SK-N-SH treated with all-trans-retinoic acid at 6 μM for 48 hours (cell line): Measurements from ENCODE around the gene COX19.

Experiments
- ATAC-seq: fragments of 200-7000 bp; cut with Tn5 transposase; 3 replicates; pipeline ENCODE4 v1.9.1; 2020; ENCODE audit warnings: mild to moderate bottlenecking, moderate library complexity
- ARNTL ChIP-seq: fragments of 450-650 bp; formaldehyde crosslinking; IDR thresholded peaks from 2 replicates; pipeline ENCODE4 v1.5.0; 2020; ENCODE audit warnings: low read depth, mild to moderate bottlenecking, moderate library complexity, borderline replicate concordance
- BACH2 ChIP-seq: fragments of 250-450 bp; sonication (Bioruptor Pico); IDR thresholded peaks from 2 replicates; pipeline ENCODE4 v1.9.0; 2021; ENCODE audit warnings: mild to moderate bottlenecking, borderline replicate concordance
- CSDC2 ChIP-seq: fragments of 250-450 bp; sonication (Bioruptor Pico); IDR thresholded peaks from 2 replicates; pipeline ENCODE4 v1.5.0; 2020; ENCODE audit warnings: mild to moderate bottlenecking, moderate library complexity
- ESRRG ChIP-seq: fragments of 250-450 bp; sonication (Bioruptor Pico); IDR thresholded peaks from 2 replicates; pipeline ENCODE4 v1.6.1; 2021; ENCODE audit warnings: mild to moderate bottlenecking
- GLIS3 ChIP-seq: fragments of 250-450 bp; sonication (Bioruptor Pico); IDR thresholded peaks from 2 replicates; pipeline ENCODE4 v1.5.0; 2020; ENCODE audit warnings: mild to moderate bottlenecking, moderate library complexity
- ISL1 ChIP-seq: fragments of 250-450 bp; sonication (Bioruptor Pico); IDR thresholded peaks from 2 replicates; pipeline ENCODE4 v2.1.2; 2022; ENCODE audit warnings: mild to moderate bottlenecking, moderate library complexity
- OSR1 ChIP-seq: fragments of 250-450 bp; sonication (Bioruptor Pico); IDR thresholded peaks from 2 replicates; pipeline ENCODE4 v1.8.0; 2022; ENCODE audit warnings: moderate library complexity, mild to moderate bottlenecking, inconsistent platforms
- PPARA ChIP-seq: fragments of 250-450 bp; sonication (Bioruptor Pico); IDR thresholded peaks from 2 replicates; pipeline ENCODE4 v1.5.0; 2020; ENCODE audit warnings: mild to moderate bottlenecking, borderline replicate concordance
- RARB ChIP-seq: fragments of 250-450 bp; sonication (Bioruptor Pico); IDR thresholded peaks from 2 replicates; pipeline ENCODE4 v1.8.0; 2021; ENCODE audit warnings: mild to moderate bottlenecking, moderate library complexity
- SNAI2 ChIP-seq: fragments of 250-450 bp; sonication (Bioruptor Pico); IDR thresholded peaks from 2 replicates; pipeline ENCODE4 v1.5.0; 2020; ENCODE audit warnings: mild to moderate bottlenecking, moderate library complexity
- TCF4 ChIP-seq: fragments of 250-450 bp; sonication (Bioruptor Pico); IDR thresholded peaks from 2 replicates; pipeline ENCODE4 v1.8.0; 2021; ENCODE audit warnings: mild to moderate bottlenecking, moderate library complexity, borderline replicate concordance
- TOX ChIP-seq: fragments of 250-450 bp; sonication (Bioruptor Pico); IDR thresholded peaks from 2 replicates; pipeline ENCODE4 v1.8.0; 2021; ENCODE audit warnings: mild to moderate bottlenecking, moderate library complexity, borderline replicate concordance
- ZC3H10 ChIP-seq: fragments of 250-450 bp; sonication (Bioruptor Pico); IDR thresholded peaks from 2 replicates; pipeline ENCODE4 v1.5.1; 2021; ENCODE audit warnings: mild to moderate bottlenecking, moderate library complexity
- ZFP3 ChIP-seq: fragments of 250-450 bp; sonication (Bioruptor Pico); IDR thresholded peaks from 2 replicates; pipeline ENCODE4 v1.5.0; 2020; ENCODE audit warnings: mild to moderate bottlenecking, moderate library complexity
- ZFP30 ChIP-seq: fragments of 450-650 bp; formaldehyde crosslinking; IDR thresholded peaks from 2 replicates; pipeline ENCODE4 v1.5.0; 2022; ENCODE audit warnings: mild to moderate bottlenecking, moderate library complexity
- ZNF565 ChIP-seq: fragments of 450-650 bp; formaldehyde crosslinking; conservative IDR thresholded peaks from 2 replicates; pipeline ENCODE4 v1.5.0; 2020; ENCODE audit warnings: low read depth, mild to moderate bottlenecking, moderate library complexity
- ZNF70 ChIP-seq: fragments of 450-650 bp; formaldehyde crosslinking; IDR thresholded peaks from 2 replicates; pipeline ENCODE4 v1.5.0; 2020; ENCODE audit warnings: mild to moderate bottlenecking, moderate library complexity
- ZNF8 ChIP-seq: fragments of 450-650 bp; formaldehyde crosslinking; IDR thresholded peaks from 2 replicates; pipeline ENCODE4 v1.5.0; 2020; ENCODE audit warnings: mild to moderate bottlenecking, moderate library complexity
- TF ChIP-seq, protein P1 (sequence below): fragments of 250-450 bp; sonication (Bioruptor Pico); IDR thresholded peaks from 2 replicates; pipeline ENCODE4 v1.5.1; 2021; ENCODE audit warnings: mild to moderate bottlenecking, moderate library complexity
- TF ChIP-seq, protein P2 (sequence below): fragments of 250-450 bp; sonication (Bioruptor Pico); IDR thresholded peaks from 2 replicates; pipeline ENCODE4 v1.5.0; 2020; ENCODE audit warnings: mild to moderate bottlenecking, moderate library complexity
- TF ChIP-seq, protein P3 (sequence below): fragments of 250-450 bp; sonication (Bioruptor Pico); IDR thresholded peaks from 2 replicates; pipeline ENCODE4 v1.8.0; 2020; ENCODE audit warnings: mild to moderate bottlenecking, moderate library complexity, borderline replicate concordance
- TF ChIP-seq, protein P4 (sequence below): fragments of 250-450 bp; sonication (Bioruptor Pico); IDR thresholded peaks from 2 replicates; pipeline ENCODE4 v1.5.1; 2020; ENCODE audit warnings: low read depth, mild to moderate bottlenecking, moderate library complexity
- TF ChIP-seq, protein P5 (sequence below): fragments of 250-450 bp; sonication (Bioruptor Pico); IDR thresholded peaks from 2 replicates; pipeline ENCODE4 v1.8.0; 2021; ENCODE audit warnings: low read depth, mild to moderate bottlenecking, moderate library complexity, borderline replicate concordance

The COX19 gene

DNA sequence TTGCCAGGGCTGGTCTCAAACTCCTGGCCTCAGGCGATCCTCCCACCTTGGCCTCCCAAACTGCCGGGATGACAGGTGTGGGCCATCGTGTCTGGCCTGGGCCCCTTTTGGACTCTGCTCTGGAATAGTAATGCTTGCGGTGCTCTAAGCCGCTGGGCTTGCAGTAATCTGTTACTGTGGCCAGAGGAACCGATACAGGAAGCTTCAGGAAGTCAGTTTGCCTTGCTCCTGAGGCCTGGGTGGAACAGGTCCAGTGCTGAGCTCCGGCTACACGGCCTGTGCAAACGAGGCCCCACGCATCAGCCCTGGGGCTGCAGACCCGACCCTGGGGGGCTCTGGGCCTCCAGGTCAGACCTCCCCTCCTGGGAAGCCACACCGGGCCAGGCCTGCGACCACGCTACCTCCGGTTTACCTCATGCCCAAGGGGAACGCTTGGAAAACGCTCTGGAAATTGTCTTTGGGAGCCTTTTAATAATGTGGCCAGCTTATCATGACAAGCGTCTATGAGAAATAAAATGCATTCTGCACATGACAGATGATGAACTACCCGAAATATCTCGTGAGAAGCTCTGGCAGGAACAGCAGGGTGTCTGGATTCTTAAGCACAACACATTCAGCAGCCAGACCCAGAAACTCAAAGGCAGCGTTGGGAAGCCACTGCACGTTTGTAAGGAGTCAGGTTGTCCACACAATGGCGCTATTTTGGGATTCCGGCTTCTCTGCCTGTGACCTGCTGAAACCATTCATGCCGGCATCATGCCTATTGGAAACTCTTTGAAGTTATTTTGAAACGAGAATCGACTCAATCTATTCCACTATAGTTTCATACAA, 10.7 kb downstream of the COX19 start:
- peak; percentile 66 for ATAC-seq
- TF ChIP-seq, protein P1, sequence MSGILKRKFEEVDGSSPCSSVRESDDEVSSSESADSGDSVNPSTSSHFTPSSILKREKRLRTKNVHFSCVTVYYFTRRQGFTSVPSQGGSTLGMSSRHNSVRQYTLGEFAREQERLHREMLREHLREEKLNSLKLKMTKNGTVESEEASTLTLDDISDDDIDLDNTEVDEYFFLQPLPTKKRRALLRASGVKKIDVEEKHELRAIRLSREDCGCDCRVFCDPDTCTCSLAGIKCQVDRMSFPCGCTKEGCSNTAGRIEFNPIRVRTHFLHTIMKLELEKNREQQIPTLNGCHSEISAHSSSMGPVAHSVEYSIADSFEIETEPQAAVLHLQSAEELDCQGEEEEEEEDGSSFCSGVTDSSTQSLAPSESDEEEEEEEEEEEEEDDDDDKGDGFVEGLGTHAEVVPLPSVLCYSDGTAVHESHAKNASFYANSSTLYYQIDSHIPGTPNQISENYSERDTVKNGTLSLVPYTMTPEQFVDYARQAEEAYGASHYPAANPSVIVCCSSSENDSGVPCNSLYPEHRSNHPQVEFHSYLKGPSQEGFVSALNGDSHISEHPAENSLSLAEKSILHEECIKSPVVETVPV (CRISPR knock-in tag): 0 out of 2 replicates have a peak, but pooled peaks have one; percentile 41
- TF ChIP-seq PPARA (CRISPR knock-in tag) (no peak), SNAI2 (CRISPR knock-in tag) (no peak), ZNF565 (CRISPR knock-in tag) (no peak), TCF4 (CRISPR knock-in tag) (peak; percentile 90), TOX (CRISPR knock-in tag) (no peak), CSDC2 (CRISPR knock-in tag) (0 out of 2 replicates have a peak, but pooled peaks have one; percentile 76), ZNF70 (no peak), ESRRG (CRISPR knock-in tag) (peak; percentile 28; the same call in 1 of the 2 replicates), ISL1 (CRISPR knock-in tag) (peak; percentile 61), BACH2 (CRISPR knock-in tag) (no peak), OSR1 (CRISPR knock-in tag) (no peak), ZNF8 (no peak), ARNTL (CRISPR knock-in tag) (no peak), ZFP3 (CRISPR knock-in tag) (0 out of 2 replicates have a peak, but pooled peaks have one; percentile 40), GLIS3 (0 out of 2 replicates have a peak, but pooled peaks have one; percentile 9), RARB (no peak), ZFP30 (no peak), ZC3H10 (CRISPR knock-in tag) (no peak)
- TF ChIP-seq, protein P2, sequence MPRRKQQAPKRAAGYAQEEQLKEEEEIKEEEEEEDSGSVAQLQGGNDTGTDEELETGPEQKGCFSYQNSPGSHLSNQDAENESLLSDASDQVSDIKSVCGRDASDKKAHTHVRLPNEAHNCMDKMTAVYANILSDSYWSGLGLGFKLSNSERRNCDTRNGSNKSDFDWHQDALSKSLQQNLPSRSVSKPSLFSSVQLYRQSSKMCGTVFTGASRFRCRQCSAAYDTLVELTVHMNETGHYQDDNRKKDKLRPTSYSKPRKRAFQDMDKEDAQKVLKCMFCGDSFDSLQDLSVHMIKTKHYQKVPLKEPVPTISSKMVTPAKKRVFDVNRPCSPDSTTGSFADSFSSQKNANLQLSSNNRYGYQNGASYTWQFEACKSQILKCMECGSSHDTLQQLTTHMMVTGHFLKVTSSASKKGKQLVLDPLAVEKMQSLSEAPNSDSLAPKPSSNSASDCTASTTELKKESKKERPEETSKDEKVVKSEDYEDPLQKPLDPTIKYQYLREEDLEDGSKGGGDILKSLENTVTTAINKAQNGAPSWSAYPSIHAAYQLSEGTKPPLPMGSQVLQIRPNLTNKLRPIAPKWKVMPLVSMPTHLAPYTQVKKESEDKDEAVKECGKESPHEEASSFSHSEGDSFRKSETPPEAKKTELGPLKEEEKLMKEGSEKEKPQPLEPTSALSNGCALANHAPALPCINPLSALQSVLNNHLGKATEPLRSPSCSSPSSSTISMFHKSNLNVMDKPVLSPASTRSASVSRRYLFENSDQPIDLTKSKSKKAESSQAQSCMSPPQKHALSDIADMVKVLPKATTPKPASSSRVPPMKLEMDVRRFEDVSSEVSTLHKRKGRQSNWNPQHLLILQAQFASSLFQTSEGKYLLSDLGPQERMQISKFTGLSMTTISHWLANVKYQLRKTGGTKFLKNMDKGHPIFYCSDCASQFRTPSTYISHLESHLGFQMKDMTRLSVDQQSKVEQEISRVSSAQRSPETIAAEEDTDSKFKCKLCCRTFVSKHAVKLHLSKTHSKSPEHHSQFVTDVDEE (CRISPR knock-in tag): peak; percentile 85
- TF ChIP-seq, protein P3, sequence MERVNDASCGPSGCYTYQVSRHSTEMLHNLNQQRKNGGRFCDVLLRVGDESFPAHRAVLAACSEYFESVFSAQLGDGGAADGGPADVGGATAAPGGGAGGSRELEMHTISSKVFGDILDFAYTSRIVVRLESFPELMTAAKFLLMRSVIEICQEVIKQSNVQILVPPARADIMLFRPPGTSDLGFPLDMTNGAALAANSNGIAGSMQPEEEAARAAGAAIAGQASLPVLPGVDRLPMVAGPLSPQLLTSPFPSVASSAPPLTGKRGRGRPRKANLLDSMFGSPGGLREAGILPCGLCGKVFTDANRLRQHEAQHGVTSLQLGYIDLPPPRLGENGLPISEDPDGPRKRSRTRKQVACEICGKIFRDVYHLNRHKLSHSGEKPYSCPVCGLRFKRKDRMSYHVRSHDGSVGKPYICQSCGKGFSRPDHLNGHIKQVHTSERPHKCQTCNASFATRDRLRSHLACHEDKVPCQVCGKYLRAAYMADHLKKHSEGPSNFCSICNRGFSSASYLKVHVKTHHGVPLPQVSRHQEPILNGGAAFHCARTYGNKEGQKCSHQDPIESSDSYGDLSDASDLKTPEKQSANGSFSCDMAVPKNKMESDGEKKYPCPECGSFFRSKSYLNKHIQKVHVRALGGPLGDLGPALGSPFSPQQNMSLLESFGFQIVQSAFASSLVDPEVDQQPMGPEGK: no peak
- TF ChIP-seq, protein P4, sequence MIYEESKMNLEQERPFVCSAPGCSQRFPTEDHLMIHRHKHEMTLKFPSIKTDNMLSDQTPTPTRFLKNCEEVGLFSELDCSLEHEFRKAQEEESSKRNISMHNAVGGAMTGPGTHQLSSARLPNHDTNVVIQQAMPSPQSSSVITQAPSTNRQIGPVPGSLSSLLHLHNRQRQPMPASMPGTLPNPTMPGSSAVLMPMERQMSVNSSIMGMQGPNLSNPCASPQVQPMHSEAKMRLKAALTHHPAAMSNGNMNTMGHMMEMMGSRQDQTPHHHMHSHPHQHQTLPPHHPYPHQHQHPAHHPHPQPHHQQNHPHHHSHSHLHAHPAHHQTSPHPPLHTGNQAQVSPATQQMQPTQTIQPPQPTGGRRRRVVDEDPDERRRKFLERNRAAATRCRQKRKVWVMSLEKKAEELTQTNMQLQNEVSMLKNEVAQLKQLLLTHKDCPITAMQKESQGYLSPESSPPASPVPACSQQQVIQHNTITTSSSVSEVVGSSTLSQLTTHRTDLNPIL: peak; percentile 54; the same call in 1 of the 2 replicates
- TF ChIP-seq, protein P5, sequence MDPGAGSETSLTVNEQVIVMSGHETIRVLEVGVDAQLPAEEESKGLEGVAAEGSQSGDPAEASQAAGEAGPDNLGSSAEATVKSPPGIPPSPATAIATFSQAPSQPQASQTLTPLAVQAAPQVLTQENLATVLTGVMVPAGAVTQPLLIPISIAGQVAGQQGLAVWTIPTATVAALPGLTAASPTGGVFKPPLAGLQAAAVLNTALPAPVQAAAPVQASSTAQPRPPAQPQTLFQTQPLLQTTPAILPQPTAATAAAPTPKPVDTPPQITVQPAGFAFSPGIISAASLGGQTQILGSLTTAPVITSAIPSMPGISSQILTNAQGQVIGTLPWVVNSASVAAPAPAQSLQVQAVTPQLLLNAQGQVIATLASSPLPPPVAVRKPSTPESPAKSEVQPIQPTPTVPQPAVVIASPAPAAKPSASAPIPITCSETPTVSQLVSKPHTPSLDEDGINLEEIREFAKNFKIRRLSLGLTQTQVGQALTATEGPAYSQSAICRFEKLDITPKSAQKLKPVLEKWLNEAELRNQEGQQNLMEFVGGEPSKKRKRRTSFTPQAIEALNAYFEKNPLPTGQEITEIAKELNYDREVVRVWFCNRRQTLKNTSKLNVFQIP (CRISPR knock-in tag): no peak
